Measurements from ENCODE around the gene PDE7B. TPM values are rescaled to one million over a fixed set of nuclear protein-coding genes. Genes with fewer than 3 reads are reported as not detected.

The PDE7B gene
- total RNA-seq, 3 donors from 2014 or later, result 2.1 to 4.0 (median 2.2) TPM

- Histone ChIP-seq H3K36me3 (ENCODE audit: low read depth) (no peaks in the 10 kb centered on the region), H3K4me1 (ENCODE audit: low read depth) (no peaks in the 10 kb centered on the region), H3K9me3 (no peaks in the 10 kb centered on the region), H3K4me3 (no peak overlapping the region)
- DNase-seq, result no peak
- TF ChIP-seq CTCF (IDR thresholded peaks at IDR 0.05), result no peak
- ATAC-seq, result no peak
- intact Hi-C loops (cut with DNase I, micrococcal nuclease), result no loop called here
Observed at GRCh38 chr6:135940616-135941167, 89.2 kb downstream of the PDE7B start.

- no peak for TF ChIP-seq CTCF (IDR thresholded peaks at IDR 0.05)
- H3K36me3 ChIP-seq (ENCODE audit: low read depth), result no peaks in the 10 kb centered on the region
- DNase-seq (no peak), ATAC-seq (no peak)
- H3K4me1 ChIP-seq (ENCODE audit: low read depth), result no peaks in the 10 kb centered on the region
- H3K9me3 ChIP-seq, result no peaks in the 10 kb centered on the region
- intact Hi-C loops (cut with DNase I, micrococcal nuclease), result no loop called here
- no peak overlapping the region for H3K4me3 ChIP-seq
Observed at GRCh38 chr6:135941275-135942025, 89.9 kb downstream of the PDE7B start.

- H3K36me3 ChIP-seq (ENCODE audit: low read depth), result no peaks in the 10 kb centered on the region
- intact Hi-C loops (cut with DNase I, micrococcal nuclease), result no loop called here
- TF ChIP-seq CTCF (IDR thresholded peaks at IDR 0.05), result no peak
- H3K4me1 ChIP-seq (ENCODE audit: low read depth), result no peaks in the 10 kb centered on the region
- ATAC-seq, result no peak
- no peak overlapping the region for H3K4me3 ChIP-seq
- no peaks in the 10 kb centered on the region for H3K9me3 ChIP-seq
- no peak for DNase-seq
Observed at GRCh38 chr6:135944120-135944519, 92.6 kb downstream of the PDE7B start.

- intact Hi-C loops (cut with DNase I, micrococcal nuclease), result no loop called here
- Histone ChIP-seq H3K36me3 (ENCODE audit: low read depth) (no peaks in the 10 kb centered on the region), H3K4me1 (ENCODE audit: low read depth) (no peaks in the 10 kb centered on the region), H3K9me3 (no peaks in the 10 kb centered on the region), H3K4me3 (no peak overlapping the region)
- DNase-seq (no peak), ATAC-seq (no peak)
- TF ChIP-seq CTCF (IDR thresholded peaks at IDR 0.05), result no peak
Observed at GRCh38 chr6:135946674-135947073, 95.2 kb downstream of the PDE7B start.

- Histone ChIP-seq H3K4me3 (no peak overlapping the region), H3K36me3 (ENCODE audit: low read depth) (no peaks in the 10 kb centered on the region), H3K9me3 (no peaks in the 10 kb centered on the region), H3K4me1 (ENCODE audit: low read depth) (no peaks in the 10 kb centered on the region)
- DNase-seq, result no peak
- intact Hi-C loops (cut with DNase I, micrococcal nuclease), result no loop called here
- ATAC-seq, result no peak
- TF ChIP-seq CTCF (IDR thresholded peaks at IDR 0.05), result no peak
Observed at GRCh38 chr6:135950669-135951068, 99.2 kb downstream of the PDE7B start.

Data from mucosa of descending colon (tissue), 3 donors.